Activated CD4-positive, alpha-beta memory T cell treated with anti-CD3 and anti-CD28 coated beads for 36 hours (primary cell): Measurements from ENCODE around the gene XYLT1. TPM values are rescaled to one million over a fixed set of nuclear protein-coding genes. Genes with fewer than 3 reads are reported as not detected.

Source experiments
- CTCF ChIA-PET: fragments of 350-600 bp; sonication (Branson Sonifier 250); formaldehyde crosslinking; loops from one replicate; lab custom pipeline; 2021; ENCODE audit warnings: antibody characterized with exemption, inconsistent platforms; lab: Charles Lee
- POLR2A ChIA-PET: fragments of 350-600 bp; sonication (Branson Sonifier 250); formaldehyde crosslinking; loops from one replicate; lab custom pipeline; 2021; ENCODE audit warnings: antibody characterized with exemption; lab: Charles Lee
- DNase-seq: peaks from one replicate; pipeline ENCODE4 v3.0.0-alpha.2; 2020
- H3K27ac Mint-ChIP-seq: one replicate; pipeline ENCODE4 v1.8.0; 2021; ENCODE audit warnings: mixed read lengths
- H3K27me3 Mint-ChIP-seq: one replicate; pipeline ENCODE4 v1.8.0; 2021; ENCODE audit warnings: mixed read lengths
- H3K36me3 Mint-ChIP-seq: one replicate; pipeline ENCODE4 v1.8.0; 2021; ENCODE audit warnings: mixed read lengths
- H3K4me1 Mint-ChIP-seq: one replicate; pipeline ENCODE4 v1.8.0; 2021; ENCODE audit warnings: low read depth, mixed read lengths
- H3K4me3 Mint-ChIP-seq: one replicate; pipeline ENCODE4 v1.8.0; 2021; ENCODE audit warnings: mild to moderate bottlenecking, mixed read lengths
- H3K9me3 Mint-ChIP-seq: one replicate; pipeline ENCODE4 v1.8.0; 2021; ENCODE audit warnings: mixed read lengths
- intact Hi-C: fragments of 100-400 bp; cut with micrococcal nuclease; formaldehyde crosslinking; loops from one replicate; pipeline ENCODE4 v1.15.1; 2023
- total RNA-seq, 2 experiments: library from RNA; stranded (reverse); gene quantifications; one replicate each; pipeline ENCODE4 v1.2.3, GENCODE V29; 2021

Gene XYLT1
- total RNA-seq, 2 experiments from 2014 or later, result 6.2 to 6.8 TPM

- CTCF ChIA-PET, result no interaction called here
- H3K36me3 Mint-ChIP-seq, result no peaks in the 10 kb centered on the region
- no peaks in the 10 kb centered on the region for H3K9me3 Mint-ChIP-seq
- no peaks in the 10 kb centered on the region for H3K27me3 Mint-ChIP-seq
- POLR2A ChIA-PET, result no interaction called here
- H3K4me1 Mint-ChIP-seq, result peaks cover 6% of the 10 kb centered on the region
- no peak overlapping the region for H3K27ac Mint-ChIP-seq
- no peak overlapping the region for H3K4me3 Mint-ChIP-seq
- intact Hi-C loops, result no loop called here
- no peak for DNase-seq
Measured at GRCh38 chr16:17107450-17107849, 363.3 kb downstream of the XYLT1 start.

DNA sequence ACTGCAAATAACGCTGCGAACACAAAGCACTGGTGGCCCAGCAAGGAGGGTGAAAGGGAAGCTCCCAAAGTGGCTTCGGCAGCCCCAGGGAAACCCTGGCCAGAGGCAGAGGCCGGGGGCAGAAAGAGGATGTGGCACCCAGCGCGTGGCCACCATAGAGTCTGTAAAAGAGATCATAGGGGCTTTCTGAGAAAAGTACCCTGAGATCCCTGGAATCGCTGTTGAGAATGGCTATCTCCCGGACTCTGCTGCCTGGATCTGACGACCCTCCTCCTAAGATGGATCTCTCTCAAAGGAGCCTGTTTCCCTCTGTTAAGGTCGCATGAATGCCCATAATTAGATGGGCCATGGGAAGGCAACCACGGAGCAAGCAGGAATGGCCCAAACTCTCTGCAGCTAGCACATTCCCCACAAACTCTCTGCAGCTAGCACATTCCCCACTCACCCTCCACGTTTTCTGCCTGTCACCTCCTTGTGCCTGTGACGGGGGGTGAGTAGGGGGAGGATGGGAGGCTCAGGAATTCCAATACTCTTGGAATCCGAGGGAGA, 364.4 kb downstream of the XYLT1 start:
- no peaks in the 10 kb centered on the region for H3K9me3 Mint-ChIP-seq
- POLR2A ChIA-PET, result interaction anchor here (1.0 kb wide), 1 partner anchor 8 kb away, joined by 3 read pairs; no protein-coding TSS in a partner anchor
- H3K27me3 Mint-ChIP-seq, result no peaks in the 10 kb centered on the region
- intact Hi-C loops, result no loop called here
- no peak overlapping the region for H3K27ac Mint-ChIP-seq
- no peak overlapping the region for H3K4me3 Mint-ChIP-seq
- CTCF ChIA-PET, result interaction anchor here (0.6 kb wide), 1 partner anchor 384 kb away, joined by 3 read pairs; no protein-coding TSS in a partner anchor
- H3K36me3 Mint-ChIP-seq, result no peaks in the 10 kb centered on the region
- DNase-seq, result no peak
- peaks cover 6% of the 10 kb centered on the region for H3K4me1 Mint-ChIP-seq

- no peak overlapping the region for H3K4me3 Mint-ChIP-seq
- no peaks in the 10 kb centered on the region for H3K9me3 Mint-ChIP-seq
- H3K27me3 Mint-ChIP-seq, result no peaks in the 10 kb centered on the region
- POLR2A ChIA-PET, result interaction anchor here (1.0 kb wide), 1 partner anchor 9 kb away, joined by 3 read pairs; no protein-coding TSS in a partner anchor
- no peaks in the 10 kb centered on the region for H3K36me3 Mint-ChIP-seq
- no peak for DNase-seq
- H3K27ac Mint-ChIP-seq, result no peak overlapping the region
- intact Hi-C loops, result no loop called here
- H3K4me1 Mint-ChIP-seq, result peaks cover 6% of the 10 kb centered on the region
- CTCF ChIA-PET, result no interaction called here
Measured at GRCh38 chr16:17105239-17105797, 365.4 kb downstream of the XYLT1 start.

GRCh38 chr16:17104654-17105053, 366.1 kb downstream of the XYLT1 start:
- intact Hi-C loops, result no loop called here
- no peak for DNase-seq
- Mint-ChIP-seq H3K27me3 (no peaks in the 10 kb centered on the region), H3K4me3 (no peak overlapping the region), H3K27ac (no peak overlapping the region), H3K4me1 (peaks cover 6% of the 10 kb centered on the region), H3K9me3 (no peaks in the 10 kb centered on the region), H3K36me3 (no peaks in the 10 kb centered on the region)
- ChIA-PET CTCF (no interaction called here), POLR2A (no interaction called here)

DNA sequence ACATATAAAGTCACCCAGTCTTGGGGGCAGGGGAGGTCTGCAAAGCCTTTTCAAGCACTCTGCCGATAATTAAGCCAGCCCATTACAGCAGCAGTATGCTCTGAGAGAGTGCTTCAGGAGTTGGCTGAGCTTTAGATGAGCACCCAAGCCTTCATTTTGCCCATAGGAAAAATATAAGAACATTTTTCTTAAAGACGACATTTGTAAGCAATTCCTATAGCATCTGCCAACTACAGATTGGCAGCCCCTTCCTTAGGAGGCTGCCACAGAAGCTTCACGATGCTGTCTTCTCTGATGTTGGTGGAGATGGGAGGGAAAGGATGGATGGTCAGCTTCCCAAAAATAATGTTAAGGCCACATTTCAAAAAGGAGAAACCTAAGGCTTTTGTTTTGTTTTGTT, 367.5 kb downstream of the XYLT1 start:
- no peaks in the 10 kb centered on the region for H3K36me3 Mint-ChIP-seq
- no peak for DNase-seq
- ChIA-PET CTCF (no interaction called here), POLR2A (no interaction called here)
- H3K27me3 Mint-ChIP-seq, result no peaks in the 10 kb centered on the region
- H3K4me3 Mint-ChIP-seq, result no peak overlapping the region
- H3K4me1 Mint-ChIP-seq, result peaks cover 6% of the 10 kb centered on the region
- intact Hi-C loops, result no loop called here
- no peaks in the 10 kb centered on the region for H3K9me3 Mint-ChIP-seq
- H3K27ac Mint-ChIP-seq, result no peak overlapping the region

DNA sequence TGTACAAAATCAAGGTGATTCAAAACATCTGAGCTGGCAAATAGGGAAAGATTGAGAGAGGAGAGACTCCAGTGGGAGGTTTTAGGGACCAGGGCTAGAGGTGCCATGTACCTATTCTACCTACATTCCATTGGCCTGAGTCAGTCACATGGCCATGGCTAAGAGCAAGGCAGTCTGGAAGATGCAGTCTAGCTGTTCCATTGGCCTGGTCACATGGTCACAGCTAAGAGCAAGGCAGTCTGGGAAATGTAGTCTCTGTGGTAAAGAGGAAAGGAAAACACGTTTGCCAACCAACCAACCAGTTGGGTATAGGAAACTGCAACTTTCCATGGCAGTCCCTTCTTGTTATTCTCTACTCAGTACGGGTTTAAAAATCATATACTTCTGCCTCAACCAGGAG, 369.1 kb downstream of the XYLT1 start:
- no peak for DNase-seq
- POLR2A ChIA-PET, result no interaction called here
- CTCF ChIA-PET, result no interaction called here
- no peaks in the 10 kb centered on the region for H3K36me3 Mint-ChIP-seq
- no peaks in the 10 kb centered on the region for H3K27me3 Mint-ChIP-seq
- H3K27ac Mint-ChIP-seq, result no peak overlapping the region
- H3K9me3 Mint-ChIP-seq, result no peaks in the 10 kb centered on the region
- no peak overlapping the region for H3K4me3 Mint-ChIP-seq
- intact Hi-C loops, result no loop called here
- H3K4me1 Mint-ChIP-seq, result peaks cover 6% of the 10 kb centered on the region

GRCh38 chr16:17098685-17099084, 372.1 kb downstream of the XYLT1 start:
- Mint-ChIP-seq H3K27ac (no peak overlapping the region), H3K4me1 (no peaks in the 10 kb centered on the region)
- POLR2A ChIA-PET, result no interaction called here

DNA sequence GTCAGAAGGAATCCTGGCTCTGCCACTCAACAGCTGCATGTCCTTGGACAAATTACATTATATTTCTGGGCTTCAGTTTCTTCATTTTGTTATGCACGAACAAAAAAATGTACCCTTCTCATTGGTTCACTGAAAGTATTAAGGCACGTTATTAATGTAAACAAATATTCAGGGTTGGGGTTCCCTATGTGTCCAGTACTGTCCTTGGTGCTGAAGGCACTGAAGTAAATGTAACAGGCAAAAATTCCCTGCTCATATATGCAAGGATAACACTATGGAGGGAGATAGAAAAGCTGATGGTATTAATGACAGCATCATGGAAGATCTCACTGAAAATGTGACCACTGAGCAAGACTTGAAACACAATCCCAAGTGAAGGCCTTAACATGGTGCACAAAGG, 386.6 kb downstream of the XYLT1 start:
- ChIA-PET POLR2A (no interaction called here), CTCF (no interaction called here)
- H3K4me1 Mint-ChIP-seq, result no peaks in the 10 kb centered on the region
- no peaks in the 10 kb centered on the region for H3K9me3 Mint-ChIP-seq
- no peak overlapping the region for H3K4me3 Mint-ChIP-seq
- intact Hi-C loops, result no loop called here
- no peak overlapping the region for H3K27ac Mint-ChIP-seq
- DNase-seq, result no peak
- no peaks in the 10 kb centered on the region for H3K27me3 Mint-ChIP-seq
- no peaks in the 10 kb centered on the region for H3K36me3 Mint-ChIP-seq

More at GRCh38 chr16:17098685-17099084, 372.1 kb downstream of the XYLT1 start:
- intact Hi-C loops, result no loop called here
- no peak for DNase-seq
- Mint-ChIP-seq H3K27me3 (no peaks in the 10 kb centered on the region), H3K36me3 (no peaks in the 10 kb centered on the region), H3K4me3 (no peak overlapping the region), H3K9me3 (no peaks in the 10 kb centered on the region)
- CTCF ChIA-PET, result no interaction called here

DNA sequence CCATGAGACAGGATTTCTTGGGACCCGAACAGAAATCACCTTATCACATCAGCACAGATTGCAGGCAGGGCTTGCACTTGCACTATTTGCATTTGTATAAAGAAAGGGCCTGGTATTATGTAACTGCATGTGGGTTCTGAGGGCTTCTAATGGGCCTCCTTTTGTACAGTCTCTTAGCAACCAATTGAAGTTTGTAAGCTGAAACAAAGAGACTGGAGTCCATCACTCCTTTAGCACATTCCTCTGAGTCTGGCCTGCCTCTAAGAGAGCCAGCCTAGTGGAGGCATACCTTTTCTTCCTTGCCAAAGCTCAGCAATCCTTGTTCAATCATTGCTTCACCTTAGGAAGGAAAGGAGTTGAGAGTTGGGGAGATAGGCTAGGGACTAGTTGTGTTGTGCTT, 387.1 kb downstream of the XYLT1 start:
- Mint-ChIP-seq H3K36me3 (no peaks in the 10 kb centered on the region), H3K27ac (no peak overlapping the region), H3K9me3 (no peaks in the 10 kb centered on the region), H3K4me3 (no peak overlapping the region), H3K4me1 (no peaks in the 10 kb centered on the region), H3K27me3 (no peaks in the 10 kb centered on the region)
- CTCF ChIA-PET, result no interaction called here
- POLR2A ChIA-PET, result no interaction called here
- no peak for DNase-seq
- intact Hi-C loops, result no loop called here

DNA sequence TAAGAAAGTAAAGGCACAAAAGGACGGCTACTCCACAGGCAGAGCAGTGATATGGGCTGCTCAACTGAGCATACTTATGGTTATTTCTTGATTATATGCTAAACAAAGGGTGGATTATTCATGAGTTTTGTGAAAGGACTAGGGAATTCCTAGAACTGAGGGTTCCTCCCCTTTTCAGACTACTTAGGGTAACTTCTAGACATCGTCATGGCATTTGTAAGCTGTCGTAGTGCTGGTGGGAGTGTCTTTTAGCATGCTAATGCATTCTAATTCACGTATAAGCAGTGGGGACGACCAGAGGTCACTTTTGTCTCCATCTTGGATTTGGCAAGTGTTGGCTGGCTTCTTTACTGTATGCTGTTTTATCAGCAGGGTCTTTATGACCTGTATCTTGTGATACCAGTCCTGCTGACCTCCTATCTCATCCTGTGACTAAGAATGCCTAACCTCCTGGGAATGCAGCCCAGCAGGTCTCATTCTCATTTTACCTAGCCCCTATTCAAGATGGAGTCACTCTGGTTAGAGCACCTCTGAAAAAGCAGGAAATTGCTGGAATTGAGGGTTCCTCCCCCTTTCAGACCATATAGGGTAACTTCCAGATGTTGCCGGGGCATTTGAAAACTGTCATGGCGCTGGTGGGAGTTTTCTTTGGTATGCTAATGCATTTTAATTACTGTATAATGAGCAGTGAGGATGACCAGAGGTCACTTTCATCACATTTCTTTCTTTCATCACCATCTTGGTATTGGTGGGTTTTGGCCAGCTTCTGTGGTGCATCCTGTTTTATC, 388.5 kb downstream of the XYLT1 start:
- no peak for DNase-seq
- Mint-ChIP-seq H3K27ac (no peak overlapping the region), H3K27me3 (no peaks in the 10 kb centered on the region), H3K4me3 (no peak overlapping the region), H3K9me3 (no peaks in the 10 kb centered on the region), H3K4me1 (no peaks in the 10 kb centered on the region), H3K36me3 (no peaks in the 10 kb centered on the region)
- CTCF ChIA-PET, result no interaction called here
- POLR2A ChIA-PET, result no interaction called here
- intact Hi-C loops, result no loop called here

- POLR2A ChIA-PET, result no interaction called here
Measured at GRCh38 chr16:17080105-17080504, 390.7 kb downstream of the XYLT1 start.

DNA sequence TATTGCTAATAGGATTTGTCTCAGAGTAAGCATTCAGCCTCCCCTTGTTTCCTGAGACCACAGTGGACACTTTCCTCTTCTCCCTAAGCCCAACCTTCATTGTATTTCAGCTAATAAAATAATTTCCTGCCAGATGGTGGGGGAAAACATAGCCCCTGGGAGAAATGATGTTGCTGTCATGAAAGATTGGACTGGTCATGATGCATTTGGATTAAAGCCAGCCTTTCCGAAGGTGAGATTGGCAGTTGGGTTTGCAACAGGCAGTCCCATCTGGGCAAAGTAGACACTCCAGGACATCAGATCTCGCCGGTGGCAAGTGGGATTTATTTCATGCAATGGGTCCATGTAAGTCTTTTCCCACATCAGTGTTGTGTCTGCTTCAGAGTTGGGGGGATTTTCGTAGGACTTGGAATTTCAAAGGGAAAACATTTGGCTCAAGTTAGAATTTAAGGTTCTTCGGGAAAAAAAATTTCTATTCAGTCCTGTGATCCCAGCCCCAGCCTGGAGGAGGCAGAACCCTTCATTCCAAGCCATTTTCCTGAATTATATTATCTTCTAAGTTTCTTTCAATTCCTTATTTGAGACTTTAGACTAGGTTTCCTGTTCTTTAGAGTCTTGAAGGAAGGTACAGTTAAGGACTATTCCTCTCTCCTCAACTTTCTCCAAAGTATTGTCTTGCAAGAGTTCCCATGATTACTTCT, 391.7 kb downstream of the XYLT1 start:
- H3K4me1 Mint-ChIP-seq, result no peaks in the 10 kb centered on the region
- no peaks in the 10 kb centered on the region for H3K27me3 Mint-ChIP-seq
- no peaks in the 10 kb centered on the region for H3K36me3 Mint-ChIP-seq
- no peak overlapping the region for H3K27ac Mint-ChIP-seq
- H3K9me3 Mint-ChIP-seq, result no peaks in the 10 kb centered on the region
- intact Hi-C loops, result no loop called here
- CTCF ChIA-PET, result no interaction called here
- no peak for DNase-seq
- POLR2A ChIA-PET, result no interaction called here
- no peak overlapping the region for H3K4me3 Mint-ChIP-seq

More at GRCh38 chr16:17080105-17080504, 390.7 kb downstream of the XYLT1 start:
- Mint-ChIP-seq H3K27ac (no peak overlapping the region), H3K27me3 (no peaks in the 10 kb centered on the region), H3K9me3 (no peaks in the 10 kb centered on the region), H3K36me3 (no peaks in the 10 kb centered on the region), H3K4me3 (no peak overlapping the region), H3K4me1 (no peaks in the 10 kb centered on the region)
- intact Hi-C loops, result no loop called here
- DNase-seq, result no peak
- CTCF ChIA-PET, result no interaction called here
